GM21423 (cell line): ENCODE results near the gene FAM3B.
A peak's percentile ranks its signal among the peaks of the same experiment; 100 is the strongest.

ENCODE experiments used
- ATAC-seq: cut with Tn5 transposase; IDR thresholded peaks from one replicate; pipeline ENCODE4 v1.9.1; 2021; ENCODE audit warnings: mild to moderate bottlenecking, moderate library complexity; ENCODE audit not compliant: unreplicated experiment

FAM3B gene

DNA sequence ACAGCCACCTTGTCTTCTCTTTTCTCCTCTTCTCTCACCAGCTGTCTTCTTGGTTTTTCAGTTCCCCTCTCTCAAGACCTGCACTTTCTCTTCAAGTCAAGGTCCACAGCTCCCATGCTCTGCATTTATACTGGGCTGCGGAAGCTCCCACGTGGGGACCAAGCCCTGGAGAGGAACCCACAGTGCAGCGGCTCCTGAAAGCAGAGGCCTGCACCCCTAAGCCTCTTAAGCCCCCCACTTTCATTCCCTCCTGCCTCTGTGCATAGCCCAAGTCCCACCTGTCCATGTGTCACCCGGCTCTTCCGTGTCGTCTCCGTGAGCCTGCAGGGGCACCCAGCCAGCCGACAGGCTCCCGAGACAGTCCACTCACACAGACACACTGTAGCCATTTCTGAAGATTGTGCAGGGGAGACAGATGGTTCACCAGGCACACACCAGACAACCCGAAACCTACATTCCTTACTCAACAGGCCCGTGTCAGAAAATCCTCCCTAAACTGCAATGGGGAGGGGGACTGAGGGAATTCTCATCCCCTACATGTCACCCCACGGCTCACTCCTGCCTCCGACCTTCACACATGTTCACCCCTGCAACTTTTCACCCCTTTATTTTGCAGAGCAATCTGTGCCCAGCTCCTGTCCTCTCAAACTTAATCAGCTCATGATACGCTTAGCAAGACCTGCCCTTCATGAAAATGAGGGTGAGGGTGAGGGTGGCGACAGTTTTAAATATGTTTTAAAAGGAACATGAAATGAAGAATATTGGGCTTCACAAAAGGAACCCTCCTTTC, 51.5 kb downstream of the FAM3B start:
- peak; percentile 60 for ATAC-seq

GRCh38 chr21:41368735-41369104, 52.1 kb downstream of the FAM3B start:
- no peak for ATAC-seq

DNA sequence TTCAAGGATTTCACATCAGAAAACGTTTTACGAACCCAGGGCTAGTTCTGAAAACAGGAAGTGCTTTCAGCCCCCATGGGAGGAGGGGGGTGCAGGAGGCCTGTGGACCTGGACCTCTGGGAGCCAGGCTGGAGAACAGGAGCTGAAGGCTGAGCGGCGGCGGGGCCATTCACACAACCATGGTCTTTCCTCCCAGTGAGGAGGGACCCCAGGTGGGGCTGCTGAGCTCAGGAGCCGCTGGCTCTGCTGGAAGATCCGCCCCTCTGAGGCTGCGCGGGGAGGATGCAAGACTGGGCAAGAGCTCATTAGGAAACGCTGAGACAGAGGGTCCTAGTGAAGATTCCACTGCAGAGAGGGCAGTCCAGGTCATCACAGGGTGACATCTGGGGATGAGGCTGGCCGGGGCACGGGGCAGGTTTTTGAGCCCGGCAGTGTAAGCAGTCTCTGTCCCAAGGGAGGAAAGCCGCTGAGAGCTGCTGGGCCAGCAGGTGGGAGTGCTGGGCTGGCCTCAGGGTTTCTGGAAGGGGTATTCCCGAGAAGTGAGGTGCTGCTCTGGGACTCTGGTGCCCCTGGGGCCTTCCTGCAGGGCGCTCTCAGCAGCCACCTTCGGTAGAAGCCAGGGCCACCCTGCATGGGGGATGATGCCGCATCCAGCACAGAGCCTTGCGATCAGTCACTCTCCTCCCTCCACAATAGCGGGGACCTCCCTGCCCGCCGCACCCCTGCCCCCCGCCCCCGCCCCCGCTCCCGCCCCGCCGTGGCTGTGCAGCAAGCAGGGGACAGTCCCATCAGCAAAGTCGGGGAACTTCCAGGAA, 52.7 kb downstream of the FAM3B start:
- peak; percentile 30 for ATAC-seq

DNA sequence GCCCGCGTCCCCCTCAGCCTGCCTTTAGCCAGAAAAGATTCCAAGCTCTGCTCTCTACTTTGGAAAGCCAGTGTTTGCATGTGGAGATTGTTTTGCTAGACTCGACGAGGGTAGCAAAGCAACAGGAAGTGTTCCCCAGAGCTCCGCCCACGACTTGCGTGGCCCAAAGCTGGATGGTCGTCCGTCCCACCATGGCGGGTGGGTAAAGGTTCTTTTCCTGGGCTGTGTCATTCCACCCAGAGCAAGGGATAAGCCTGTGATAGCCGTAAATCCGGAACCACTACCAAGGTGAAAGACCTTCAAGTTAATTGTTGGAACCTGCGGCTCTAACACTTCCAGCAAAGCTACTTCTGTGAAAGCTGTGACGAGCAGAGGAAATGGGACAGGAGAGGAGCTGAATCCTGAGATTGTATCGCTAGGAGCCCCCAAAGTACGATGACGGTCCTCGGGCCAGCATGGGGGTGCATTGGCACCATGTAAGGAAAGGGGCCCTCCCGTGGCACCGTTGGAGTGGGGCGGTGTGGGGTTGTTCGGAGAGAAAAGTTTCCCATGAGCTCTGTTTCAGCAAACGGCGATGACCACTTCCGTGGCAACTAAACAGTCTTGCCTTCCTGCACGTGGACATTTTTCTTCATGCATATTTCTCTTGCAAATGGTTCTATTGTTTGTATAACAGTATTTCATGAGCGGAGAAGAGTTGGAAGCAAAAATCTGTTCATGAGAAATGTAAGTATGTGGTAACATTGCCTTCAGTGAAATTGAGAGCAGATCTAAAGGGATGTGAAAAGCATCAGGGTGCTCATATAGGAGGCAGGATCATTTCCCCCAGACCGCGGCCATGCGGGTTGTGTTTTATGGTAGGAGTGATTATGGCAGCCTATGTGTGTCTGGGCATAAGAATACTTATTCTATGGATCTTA, 53.6 kb downstream of the FAM3B start:
- no peak for ATAC-seq

DNA sequence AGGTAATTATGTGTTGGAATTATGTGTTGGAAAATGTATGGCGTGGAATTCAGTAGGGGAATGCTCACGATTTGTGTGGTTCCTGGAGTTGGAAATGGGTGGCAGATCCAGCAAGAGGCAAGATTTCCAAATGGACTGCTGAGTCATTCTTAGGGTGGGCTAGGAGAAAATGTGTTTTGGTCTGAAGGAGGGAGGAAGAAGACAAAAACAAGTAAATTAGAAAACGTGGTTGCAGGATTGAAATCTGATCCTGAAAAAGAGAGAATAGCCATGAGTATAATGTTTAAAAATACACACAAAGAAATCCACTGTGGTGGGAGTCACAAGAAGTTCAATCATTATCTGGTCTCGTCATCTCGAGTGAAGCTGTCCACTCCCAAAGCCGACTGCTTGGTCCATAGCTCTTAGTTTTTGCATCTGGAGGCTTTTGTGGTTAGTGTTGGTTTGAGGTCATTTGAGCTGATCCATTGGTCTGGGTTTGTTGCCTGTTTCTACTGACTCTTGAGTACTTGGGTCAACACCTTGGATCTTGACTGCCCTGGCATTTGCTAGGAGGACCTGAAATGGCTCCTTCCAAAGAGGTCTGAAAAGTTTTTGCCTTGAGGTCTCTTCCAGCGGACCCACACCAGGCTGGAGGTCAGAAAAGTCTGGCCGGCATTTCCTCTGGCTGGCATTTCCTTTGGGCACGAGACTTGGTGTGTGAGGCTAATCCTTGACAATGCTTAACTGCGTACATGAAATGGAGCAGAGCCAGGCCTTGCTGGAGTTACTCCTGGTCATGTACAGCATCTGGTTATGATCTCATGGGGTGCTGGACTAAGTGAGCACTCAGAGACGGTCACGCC, 54.5 kb downstream of the FAM3B start:
- ATAC-seq = no peak

DNA sequence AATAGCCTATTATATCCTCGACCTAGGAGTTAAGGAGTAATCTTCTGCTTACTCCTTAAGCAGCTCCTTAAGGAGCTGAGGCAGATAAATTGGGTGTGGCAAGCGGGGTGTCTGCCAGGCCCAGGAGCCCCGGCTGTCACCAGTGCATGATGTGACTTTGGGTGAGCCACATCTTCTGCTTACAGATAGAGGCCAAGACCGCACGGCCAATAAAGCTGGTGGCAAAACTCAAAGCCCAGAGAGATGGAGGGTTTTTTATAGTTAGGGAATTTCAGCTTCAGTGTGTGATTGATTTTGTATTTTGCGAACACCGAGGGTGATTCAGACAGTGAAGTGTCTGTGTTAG, 55.1 kb downstream of the FAM3B start:
- no peak for ATAC-seq

DNA sequence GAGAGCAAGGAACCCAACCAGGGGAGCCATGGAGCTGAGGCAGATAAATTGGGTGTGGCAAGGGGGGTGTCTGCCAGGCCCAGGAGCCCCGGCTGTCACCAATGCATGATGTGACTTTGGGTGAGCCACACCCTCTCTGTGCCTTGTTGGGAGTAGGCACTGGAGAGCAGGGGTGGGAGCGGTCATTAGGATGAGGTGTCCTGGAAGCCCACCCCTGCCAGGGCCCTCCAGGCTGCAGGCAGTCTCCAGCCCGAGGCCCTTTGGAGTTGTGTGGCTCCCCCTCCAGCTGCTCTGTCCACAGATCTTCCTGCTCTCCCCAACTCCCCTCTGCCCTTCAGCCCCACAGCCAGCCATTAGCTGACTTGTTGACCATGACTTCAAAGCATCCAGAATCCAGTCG, 56.7 kb downstream of the FAM3B start:
- ATAC-seq = no peak

GRCh38 chr21:41373763-41374162, 57.2 kb downstream of the FAM3B start:
- ATAC-seq = no peak

- no peak for ATAC-seq
Observed at GRCh38 chr21:41374177-41374712, 57.6 kb downstream of the FAM3B start.

DNA sequence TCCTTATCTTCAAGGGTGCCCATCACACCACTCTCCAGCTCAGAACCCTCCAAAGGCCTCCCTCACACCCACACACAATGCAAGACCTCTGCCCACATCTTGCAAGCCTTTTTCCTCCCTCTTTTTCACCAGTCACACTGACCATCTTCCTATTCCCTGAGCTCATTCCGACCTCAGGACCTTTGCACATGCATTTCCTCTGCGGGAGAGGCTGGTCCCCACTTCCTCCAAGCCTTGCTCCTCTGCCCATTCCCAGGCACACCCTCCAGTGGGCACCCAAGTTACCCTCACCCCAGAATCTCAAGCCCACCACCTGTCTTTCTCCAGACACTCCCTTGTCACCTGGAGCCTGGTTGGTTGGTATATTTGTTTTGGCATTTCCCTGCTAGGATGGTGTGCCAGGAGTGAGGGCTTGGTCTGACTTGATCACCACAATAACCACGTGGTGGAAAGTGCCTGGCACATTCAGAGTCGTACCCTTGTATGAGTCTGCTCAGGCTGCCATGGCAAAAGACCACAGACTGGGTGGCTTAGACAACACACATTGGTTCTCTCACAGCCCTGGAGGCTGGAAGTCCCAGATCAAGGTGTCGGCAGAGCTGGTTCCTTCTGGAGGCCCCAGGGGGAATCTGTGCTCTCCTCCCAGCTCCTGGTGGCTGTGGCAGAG, 58.4 kb downstream of the FAM3B start:
- no peak for ATAC-seq

GRCh38 chr21:41375875-41376274, 59.3 kb downstream of the FAM3B start:
- no peak for ATAC-seq

- no peak for ATAC-seq
Observed at GRCh38 chr21:41377715-41378114, 61.1 kb downstream of the FAM3B start.

DNA sequence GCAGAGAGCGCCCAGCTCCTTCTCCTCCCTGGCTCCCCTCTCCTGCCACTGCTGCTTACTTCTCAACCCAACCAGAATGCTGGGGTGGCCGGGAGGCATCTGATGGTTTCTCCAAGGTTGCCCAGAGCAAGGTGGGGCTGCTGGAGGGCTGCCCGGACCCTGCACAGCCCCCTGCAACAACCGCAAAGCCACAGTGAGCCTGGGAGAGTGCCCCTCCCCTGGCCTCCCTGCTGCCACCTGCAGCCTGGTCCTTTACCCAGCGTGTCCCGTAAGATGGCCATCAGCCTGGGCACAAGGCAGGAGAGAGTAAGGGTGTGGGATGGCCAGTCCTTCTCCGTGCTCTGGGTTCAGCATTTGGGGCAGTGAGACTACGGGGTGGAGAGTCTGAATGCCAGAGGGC, 62.2 kb downstream of the FAM3B start:
- ATAC-seq = no peak

DNA sequence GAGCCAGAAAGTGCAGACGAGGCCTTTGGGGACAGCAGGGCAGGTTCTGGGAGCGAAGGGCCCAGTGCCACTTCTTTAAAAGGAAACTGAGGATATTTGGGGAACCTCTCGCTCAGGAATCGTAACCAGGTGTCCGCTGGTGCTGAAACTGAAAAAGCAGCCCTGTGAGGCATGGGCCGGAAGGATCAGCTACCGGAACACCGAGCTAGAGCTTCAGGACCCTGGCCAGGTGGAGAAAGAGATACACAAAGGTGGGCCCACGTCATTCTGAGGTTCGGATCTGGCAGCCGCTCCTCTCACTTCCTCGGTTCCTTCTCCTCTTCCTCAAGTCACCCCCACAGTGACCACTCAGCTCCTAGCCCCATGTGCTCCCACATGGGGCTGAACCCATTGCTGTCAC, 63.3 kb downstream of the FAM3B start:
- no peak for ATAC-seq

- no peak for ATAC-seq
Observed at GRCh38 chr21:41381731-41382130, 65.1 kb downstream of the FAM3B start.

DNA sequence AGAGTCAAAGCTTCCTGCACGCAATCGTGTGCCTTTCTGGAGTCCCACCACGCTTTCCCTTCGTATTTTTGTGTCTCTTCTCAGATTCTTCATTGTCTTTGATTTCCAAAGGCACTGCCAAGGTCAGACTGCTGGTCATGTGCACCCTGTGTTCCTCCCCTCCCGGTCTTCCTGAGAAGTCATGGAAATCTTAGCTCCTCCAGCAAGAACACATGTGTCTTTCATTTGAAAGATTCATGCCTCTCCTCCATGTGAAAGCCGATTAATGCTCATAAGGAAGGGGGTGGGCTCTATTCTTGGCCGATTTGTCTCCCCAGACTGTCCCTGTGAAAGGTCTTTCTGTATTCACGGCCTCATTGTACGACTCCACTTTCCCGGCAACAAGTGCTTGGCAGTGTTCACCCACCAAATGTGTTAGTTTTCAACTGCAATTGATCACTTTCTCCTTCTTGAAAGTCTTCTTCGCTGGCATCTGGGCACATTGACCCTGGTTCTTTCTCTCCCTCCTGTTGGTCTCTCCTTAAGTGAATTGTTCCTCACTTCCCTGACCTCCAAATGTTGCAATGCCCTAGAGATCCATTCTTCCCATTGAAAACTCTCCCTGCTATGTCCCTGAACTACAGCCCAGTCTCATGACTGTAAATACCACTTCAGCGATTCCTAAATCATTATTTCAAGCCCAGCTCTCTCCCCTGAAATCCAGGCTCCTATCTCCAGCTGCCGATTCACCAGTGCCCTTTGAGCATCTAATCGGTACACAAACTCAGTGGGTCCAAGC, 70.6 kb downstream of the FAM3B start:
- ATAC-seq = no peak

GRCh38 chr21:41387824-41388223, 71.2 kb downstream of the FAM3B start:
- no peak for ATAC-seq

- no peak for ATAC-seq
Observed at GRCh38 chr21:41388259-41388658, 71.7 kb downstream of the FAM3B start.
